Fibroblast of skin of right biceps (primary cell): ENCODE results near the gene RNF125.
"Not testable (repeated sequence)": the region's sequence is repeated elsewhere in the genome, so short reads cannot be mapped to it uniquely, and the experiment has no call there.

Experiments
- DNase-seq: peaks from one replicate; pipeline ENCODE4 v3.0.0-alpha.2; 2013

Gene RNF125

GRCh38 chr18:32018331-32019250 lies at the start of gene RNF125:
Gene RNF125 (plus strand): TSS chr18:32018825. CDS start chr18:32018864, 39 bp downstream.
- peak; percentile 76 for DNase-seq

DNA sequence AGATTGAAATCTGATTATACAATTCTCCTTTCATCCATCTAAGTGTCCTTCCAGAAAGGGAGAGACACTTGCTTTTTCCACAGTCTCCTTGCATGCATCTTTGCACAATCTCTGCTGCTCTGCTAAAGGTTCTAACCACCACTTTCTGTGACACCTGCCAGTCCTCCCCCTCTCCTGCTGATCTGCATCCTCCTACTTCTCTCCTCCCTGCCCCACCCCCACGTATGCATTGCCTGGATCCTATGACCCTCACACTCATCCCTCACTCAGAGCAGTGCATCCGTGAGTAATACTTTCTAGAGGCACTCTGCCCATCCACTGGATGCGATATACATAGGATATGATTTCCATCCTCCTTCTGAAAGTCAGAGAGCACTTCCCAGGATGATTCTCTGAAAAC lies 48.0 kb upstream of the RNF125 start:
- no peak for DNase-seq

GRCh38 chr18:31973929-31974546 lies 44.6 kb upstream of the RNF125 start:
- no peak for DNase-seq

DNA sequence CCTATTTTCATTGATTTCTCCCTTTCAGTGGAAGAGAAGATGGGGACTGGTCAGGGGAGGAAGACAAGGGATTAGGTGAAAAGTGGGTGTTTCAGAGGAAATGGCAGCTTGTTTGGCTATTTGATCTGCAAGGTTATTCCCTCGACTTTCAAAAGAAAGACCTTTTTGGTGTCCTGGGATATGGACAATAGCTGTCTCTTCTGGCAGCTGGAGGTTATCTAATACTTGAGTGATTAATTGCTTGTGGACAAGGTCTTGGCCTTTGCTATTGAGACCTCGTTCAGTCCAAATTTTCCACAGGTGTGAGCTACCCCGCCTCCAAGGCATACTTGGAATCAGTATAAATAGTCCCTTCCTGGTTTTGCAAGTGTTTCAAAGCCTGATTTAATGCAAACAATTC lies 42.4 kb upstream of the RNF125 start:
- DNase-seq, result no peak

- peak; percentile 41 for DNase-seq
Observed at GRCh38 chr18:31977270-31977872, 41.3 kb upstream of the RNF125 start.

DNA sequence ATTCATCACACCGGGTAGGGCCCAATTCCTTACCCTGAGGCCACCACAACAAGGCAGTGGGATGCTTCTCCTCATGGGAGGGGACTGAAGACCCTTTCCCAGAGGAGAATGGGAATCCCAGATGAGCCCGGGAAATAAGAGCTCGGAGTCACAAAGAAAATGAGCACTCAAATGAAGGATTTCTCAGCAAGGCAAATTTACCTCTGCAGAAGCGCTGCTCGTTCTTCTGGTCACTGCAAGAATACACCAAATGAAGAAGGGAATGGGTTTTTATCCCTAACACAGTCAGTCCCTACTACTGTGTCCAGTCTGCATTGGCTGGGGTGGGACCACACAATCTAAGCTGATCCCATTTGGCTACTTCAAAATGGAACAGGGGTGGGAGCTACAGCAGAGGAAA lies 40.0 kb upstream of the RNF125 start:
- DNase-seq, result no peak

DNA sequence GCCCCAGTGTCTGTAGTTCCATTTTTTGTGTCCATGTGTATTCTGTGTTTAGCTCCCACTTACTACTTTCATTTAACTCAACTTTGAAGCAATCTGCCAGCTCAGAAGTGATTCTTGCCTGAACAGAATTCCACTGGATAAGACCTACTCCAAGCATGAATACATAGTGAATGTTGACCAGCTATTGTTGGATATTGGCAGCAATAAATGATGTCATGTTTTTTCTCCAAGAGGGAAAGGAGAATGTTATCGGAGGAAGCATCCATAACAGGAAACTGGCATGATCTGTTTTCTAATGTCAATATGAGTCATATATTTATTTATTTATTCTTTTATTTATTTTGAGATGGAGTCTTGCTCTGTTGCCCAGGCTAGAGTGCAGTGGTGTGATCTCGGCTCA lies 38.9 kb upstream of the RNF125 start:
- DNase-seq, result no peak

GRCh38 chr18:31980863-31981262 lies 37.8 kb upstream of the RNF125 start:
- DNase-seq, result no peak

- no peak for DNase-seq
Observed at GRCh38 chr18:31983020-31983419, 35.6 kb upstream of the RNF125 start.

GRCh38 chr18:31983976-31984375 lies 34.6 kb upstream of the RNF125 start:
- DNase-seq, result no peak

GRCh38 chr18:31990823-31991222 lies 27.8 kb upstream of the RNF125 start:
- DNase-seq, result no peak

DNA sequence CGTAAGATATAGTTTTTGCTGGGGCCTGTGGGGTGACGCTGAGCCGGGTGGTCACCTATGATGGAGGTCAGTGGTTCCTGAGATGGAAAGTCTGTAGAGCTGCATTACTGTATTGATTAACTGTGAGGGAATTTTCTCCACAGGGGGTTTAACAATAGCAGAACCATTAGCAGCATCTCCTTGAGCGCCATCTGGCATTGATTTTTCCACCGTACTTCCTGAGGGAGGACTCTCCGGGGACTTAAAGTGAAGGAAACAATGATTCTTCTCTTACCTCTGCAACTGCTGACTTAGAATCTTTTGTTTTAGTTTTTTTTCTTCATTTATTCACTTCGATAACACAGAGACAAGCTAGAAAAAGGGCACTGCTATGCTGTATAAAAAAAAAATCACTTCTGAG lies 22.6 kb upstream of the RNF125 start:
- no peak for DNase-seq

GRCh38 chr18:31998880-31999412 lies 19.7 kb upstream of the RNF125 start:
- DNase-seq, result no peak

- peak; percentile 29 for DNase-seq
Observed at GRCh38 chr18:32001141-32001540, 17.5 kb upstream of the RNF125 start.

- DNase-seq, result not testable (repeated sequence)
Observed at GRCh38 chr18:32003822-32004221, 14.8 kb upstream of the RNF125 start.

- no peak for DNase-seq
Observed at GRCh38 chr18:32010124-32010721, 8.4 kb upstream of the RNF125 start.

GRCh38 chr18:32011193-32011592 lies 7.4 kb upstream of the RNF125 start:
- no peak for DNase-seq

DNA sequence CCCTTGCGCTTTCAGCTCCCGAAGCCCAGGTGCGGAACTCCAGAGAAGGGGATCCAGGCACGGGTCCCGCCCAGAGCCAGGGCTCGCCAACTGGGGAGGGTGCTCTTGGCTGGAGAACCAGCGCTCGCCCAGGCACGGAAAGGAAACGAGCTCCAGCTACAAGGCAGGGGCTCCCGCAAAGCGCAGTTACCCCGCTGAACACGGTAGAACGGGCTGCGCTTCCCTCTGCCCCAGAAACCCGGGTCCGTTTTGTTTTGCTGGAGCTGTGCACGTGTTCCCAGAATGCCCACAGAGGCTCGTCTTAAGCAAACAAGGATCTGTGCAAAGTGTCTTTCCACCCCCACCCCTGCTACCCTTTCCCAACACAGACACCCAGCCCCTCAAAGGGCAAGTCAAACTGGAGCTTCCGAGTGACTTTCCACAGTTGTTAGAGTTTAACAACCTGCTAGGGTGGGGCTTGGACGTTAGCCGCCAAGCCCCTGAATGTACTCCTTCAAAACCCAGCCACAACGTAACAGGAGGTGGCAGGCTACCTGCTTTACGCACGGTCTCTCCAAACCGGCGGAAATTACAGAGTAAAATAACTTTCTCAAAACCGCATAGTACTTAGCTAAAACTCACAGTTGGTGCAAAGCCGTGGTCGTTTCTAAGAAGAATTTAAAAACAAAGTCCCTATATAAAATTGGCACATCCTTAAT lies 775 bp downstream of the RNF125 start:
- peak; percentile 16 for DNase-seq

DNA sequence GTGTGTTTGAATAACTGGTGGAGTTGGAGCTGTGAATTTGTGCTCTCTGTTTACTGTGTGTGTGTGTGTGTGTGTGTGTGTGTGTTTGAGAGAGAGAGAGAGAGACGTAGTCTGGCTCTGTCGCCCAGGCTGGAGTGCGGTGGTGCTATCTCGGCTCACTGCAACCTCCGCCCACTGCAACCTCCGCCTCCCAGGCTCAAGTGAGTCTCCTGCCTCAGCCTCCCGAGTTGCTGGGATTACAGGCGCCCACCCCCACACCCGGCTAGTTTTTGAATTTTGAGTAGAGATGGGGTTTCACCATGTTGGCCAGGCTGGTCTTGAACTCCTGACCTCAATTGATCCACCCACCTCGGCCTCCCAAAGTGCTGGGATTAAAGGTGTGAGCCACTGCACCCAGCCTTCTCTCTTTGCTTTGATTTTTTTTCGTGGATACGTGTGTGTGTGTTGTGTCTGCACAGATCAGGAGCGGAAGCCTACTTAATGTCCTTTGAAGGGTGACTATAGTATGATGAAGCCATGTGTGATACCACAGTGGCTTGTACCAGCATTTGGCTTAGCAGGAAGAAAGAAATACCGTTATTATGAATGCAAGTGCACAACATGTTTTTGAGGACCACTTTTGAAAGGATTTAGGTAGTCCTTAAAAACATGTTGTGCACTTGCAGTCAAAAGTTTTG lies 1.5 kb downstream of the RNF125 start:
- not testable (repeated sequence) for DNase-seq

GRCh38 chr18:32021756-32022564 lies 3.3 kb downstream of the RNF125 start:
- DNase-seq, result no peak

GRCh38 chr18:32025744-32026143 lies 7.1 kb downstream of the RNF125 start:
- no peak for DNase-seq
